Gastrocnemius medialis (tissue), 4 donors: ENCODE measurements around the gene CDC37L1.
A peak's percentile ranks its signal among the peaks of the same experiment; 100 is the strongest.

ENCODE experiments used
- POLR2A ChIP-seq, 2 donors: fragments of 450-650 bp; IDR thresholded peaks; one replicate each; pipeline ENCODE4 v1.6.1; 2017; ENCODE audit warnings: antibody characterized with exemption in 2 of 2, mild to moderate bottlenecking in 2 of 2, moderate library complexity in 2 of 2
- TF ChIP-seq, protein P1 (sequence below), 5 experiments: fragments of 450-650 bp in 3 of 5; fragments of 200-600 bp in 2 of 5; sonication (generic) in 2 of 5; IDR thresholded peaks in 4 of 5; conservative IDR thresholded peaks in 1 of 5; 1 replicate in 4 of 5; 2 replicates in 1 of 5; pipeline ENCODE4 v1.5.1; 2016 to 2019; ENCODE audit warnings: antibody characterized with exemption in 5 of 5, mild to moderate bottlenecking in 3 of 5, moderate library complexity in 3 of 5

DNA sequence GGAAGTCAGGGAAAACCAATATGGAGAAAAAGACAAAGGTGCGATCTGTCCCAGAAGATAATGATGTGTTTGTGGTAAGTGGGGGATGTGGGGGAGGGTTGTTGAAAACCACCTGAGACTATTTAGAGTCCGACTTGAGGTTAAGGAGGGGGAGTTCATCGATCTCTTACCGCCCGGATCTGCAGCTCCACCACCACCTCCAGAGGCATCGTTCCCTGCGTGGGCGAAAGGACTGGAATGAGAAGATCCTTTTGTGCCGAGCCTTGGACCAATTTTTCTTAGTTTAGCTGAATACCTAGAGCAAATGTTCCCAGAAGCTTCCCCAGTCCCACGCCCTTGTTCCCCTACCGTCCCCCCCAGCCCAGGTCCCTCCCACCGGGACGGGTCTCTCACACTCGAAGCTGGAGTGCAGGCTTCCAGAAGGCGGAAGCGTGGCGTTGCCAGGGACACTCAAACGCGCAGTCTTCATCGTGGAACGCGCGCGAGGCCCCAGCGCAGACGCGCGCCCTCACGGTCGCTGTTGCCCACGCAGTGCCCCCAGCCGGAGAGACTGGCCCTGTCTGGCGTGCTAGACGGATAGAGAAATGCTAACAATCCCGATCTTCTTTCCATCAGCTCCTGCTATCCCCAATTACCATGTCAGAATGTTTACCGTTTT, 13.2 kb upstream of the CDC37L1 start, which contains the start of gene SPATA6L:
- TF ChIP-seq, protein P1, sequence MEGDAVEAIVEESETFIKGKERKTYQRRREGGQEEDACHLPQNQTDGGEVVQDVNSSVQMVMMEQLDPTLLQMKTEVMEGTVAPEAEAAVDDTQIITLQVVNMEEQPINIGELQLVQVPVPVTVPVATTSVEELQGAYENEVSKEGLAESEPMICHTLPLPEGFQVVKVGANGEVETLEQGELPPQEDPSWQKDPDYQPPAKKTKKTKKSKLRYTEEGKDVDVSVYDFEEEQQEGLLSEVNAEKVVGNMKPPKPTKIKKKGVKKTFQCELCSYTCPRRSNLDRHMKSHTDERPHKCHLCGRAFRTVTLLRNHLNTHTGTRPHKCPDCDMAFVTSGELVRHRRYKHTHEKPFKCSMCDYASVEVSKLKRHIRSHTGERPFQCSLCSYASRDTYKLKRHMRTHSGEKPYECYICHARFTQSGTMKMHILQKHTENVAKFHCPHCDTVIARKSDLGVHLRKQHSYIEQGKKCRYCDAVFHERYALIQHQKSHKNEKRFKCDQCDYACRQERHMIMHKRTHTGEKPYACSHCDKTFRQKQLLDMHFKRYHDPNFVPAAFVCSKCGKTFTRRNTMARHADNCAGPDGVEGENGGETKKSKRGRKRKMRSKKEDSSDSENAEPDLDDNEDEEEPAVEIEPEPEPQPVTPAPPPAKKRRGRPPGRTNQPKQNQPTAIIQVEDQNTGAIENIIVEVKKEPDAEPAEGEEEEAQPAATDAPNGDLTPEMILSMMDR (IDR thresholded peaks at IDR 0.05 in 4 of 5, conservative IDR thresholded peaks at IDR 0.05 in 1 of 5) = peak in 1 of 5 experiments; percentile 21
- TF ChIP-seq POLR2A (IDR thresholded peaks at IDR 0.05) = no peak
